HG03342 (cell line): ENCODE results near the gene LGALS7.

Experiments used
- ATAC-seq: cut with Tn5 transposase; IDR thresholded peaks from one replicate; pipeline ENCODE4 v1.9.1; 2021; ENCODE audit warnings: mild to moderate bottlenecking, moderate library complexity; ENCODE audit not compliant: unreplicated experiment

The LGALS7 gene

DNA sequence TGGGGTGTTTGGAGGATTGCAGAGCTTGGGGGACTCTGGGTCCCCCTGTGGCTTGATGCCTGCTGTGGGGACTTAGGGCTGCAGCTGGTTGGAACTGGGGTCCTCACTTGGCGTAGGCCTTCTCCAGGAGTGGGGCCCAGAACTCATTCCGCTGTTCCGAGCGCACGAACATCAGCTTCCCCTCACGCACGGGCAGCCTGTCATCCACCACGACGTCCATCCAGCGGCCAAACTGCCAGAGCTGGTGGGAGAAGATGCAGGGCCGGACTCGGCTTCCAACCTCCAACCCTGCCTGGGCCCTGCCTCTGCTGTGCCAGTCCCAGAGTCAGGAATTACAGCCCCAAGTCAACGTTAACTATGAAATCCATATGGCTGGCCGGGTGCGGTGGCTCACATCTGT lies 31.6 kb downstream of the LGALS7 start:
- no peak for ATAC-seq

DNA sequence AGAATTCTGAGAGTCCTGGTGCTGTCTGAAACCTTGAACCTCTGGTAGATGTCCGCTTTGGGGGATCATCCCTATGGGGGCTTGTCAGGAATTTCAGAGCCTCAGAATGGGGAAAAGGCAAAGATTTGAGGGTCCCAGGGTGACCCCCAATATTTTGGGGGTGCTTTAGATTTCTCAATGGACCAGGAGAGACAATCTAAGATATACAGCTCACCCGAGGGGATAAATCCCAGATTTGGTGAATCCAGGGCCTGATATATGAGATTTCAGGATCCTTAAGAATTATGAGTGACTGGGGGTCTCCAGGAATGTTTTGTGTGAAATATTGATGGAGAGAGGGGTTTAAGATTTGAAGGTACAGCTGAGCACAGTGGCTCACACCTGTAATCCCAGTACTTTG lies 32.4 kb downstream of the LGALS7 start:
- no peak for ATAC-seq

DNA sequence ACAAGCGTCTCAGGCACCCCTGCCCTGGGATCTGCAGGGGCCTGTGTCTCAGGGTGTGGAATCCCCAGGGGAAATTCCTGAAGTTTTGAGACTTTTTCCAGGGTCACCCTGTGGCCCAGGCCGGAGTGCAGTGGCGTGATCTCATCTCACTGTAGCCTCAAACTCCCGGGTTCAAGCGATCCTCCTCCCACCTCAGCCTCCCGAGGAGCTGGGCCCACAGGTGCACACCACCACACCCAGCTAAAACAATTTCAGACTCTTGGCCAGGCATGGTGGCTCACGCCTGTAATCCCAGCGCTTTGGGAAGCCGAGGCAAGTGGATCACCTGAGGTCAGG lies 33.1 kb downstream of the LGALS7 start:
- ATAC-seq = no peak

DNA sequence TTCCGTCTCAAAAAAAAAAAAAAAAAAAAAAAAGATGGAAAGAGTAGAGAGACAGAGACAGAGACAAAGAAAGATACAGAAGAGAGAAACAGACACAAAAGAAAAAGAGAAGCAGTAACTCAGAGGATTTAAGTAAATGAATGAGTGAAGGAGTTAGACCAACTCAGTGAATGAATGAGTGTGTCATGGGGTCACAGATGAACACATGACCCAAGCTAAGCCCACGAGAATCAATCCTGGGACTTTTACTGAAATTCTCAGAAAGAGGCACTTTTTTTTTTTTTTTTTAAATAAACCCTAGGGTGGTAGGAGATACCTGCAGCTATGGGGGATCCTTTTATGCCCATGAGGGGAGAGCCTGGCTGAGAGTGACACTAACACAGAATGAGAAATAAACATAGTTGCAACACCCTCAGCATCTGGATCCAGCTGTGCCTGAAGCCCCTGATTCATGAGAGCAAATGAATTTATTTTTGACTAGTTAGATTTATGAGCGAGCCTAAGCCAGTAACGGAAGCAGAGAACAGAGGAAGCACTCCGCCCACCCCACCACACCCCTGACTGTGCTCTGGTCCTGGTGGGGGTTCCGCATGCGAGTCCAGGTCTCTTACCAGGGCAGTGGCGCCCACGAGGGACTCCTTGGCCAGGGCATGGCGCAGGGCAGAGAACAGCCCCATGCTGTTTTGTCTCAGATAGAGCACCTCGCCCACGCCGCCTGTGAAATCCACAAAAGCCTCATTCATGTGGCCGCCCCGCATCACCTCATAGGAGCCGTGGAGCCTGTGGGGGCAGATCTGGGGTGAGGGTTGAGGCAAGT lies 33.7 kb downstream of the LGALS7 start:
- ATAC-seq = no peak

DNA sequence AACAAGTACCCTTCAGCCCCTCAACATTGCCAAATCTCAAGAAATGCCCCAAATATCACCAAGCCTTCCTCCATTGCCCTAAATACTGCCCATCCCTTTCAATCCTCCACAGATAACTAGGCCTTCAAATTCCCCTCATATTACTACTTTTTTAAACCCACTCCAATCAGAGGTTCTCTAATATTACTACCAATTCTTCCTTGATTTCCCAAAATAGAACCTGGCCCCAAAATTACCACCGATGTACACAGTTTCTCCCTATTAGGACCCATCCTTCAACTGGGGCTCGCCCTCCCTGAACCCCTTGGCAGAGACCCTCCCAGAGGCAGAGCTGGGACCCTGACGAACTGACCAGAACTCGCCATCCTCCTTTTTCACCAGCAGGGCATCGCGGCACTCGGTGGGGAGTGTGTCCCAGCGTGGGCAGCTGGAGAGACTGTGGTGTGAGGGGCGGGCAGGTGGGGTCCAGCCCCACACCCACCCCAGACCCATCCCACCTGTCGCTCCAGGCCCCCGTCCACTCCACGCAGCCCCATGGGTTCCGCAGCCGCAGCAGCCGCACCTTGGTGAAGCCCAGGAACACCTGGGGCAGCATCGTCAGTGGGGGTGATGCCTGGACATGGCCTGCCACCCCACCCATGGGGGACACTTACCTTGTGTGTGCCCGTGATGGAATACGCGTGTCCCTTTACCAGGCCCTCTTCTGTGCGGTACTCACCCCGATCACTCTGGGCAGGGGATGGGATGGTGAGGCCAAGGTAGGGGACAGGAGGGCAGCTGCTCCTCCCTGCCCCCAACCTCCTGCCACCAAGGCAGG lies 35.2 kb downstream of the LGALS7 start:
- no peak for ATAC-seq

DNA sequence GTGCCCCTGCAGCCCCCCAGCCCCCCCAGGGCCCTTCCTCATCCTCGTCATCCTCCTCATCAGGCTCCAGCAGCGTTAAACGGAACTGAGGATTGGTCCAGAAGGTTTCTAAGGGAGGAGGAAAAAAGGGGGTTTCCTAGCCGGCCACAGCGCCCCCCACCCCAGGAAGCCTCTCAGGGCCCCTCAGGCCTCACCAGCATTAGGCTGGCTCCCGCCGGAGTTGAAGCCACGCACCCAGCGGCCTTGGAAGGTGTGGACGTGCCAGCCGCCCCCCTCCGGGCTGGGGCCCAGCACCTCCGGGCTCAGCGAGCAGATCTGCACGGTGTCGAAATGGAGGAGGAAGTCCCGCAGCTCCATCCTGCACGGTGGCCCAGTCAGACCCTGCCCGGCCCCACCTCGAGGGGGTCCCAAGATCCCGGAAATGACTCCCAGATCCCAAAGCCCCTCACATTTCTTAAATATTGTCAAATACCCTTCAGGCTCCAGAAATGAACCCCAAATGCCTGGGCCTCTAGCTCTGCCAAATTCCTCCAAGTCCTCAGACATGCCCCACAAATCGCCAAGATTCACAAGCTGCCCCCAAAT lies 35.9 kb downstream of the LGALS7 start:
- no peak for ATAC-seq

DNA sequence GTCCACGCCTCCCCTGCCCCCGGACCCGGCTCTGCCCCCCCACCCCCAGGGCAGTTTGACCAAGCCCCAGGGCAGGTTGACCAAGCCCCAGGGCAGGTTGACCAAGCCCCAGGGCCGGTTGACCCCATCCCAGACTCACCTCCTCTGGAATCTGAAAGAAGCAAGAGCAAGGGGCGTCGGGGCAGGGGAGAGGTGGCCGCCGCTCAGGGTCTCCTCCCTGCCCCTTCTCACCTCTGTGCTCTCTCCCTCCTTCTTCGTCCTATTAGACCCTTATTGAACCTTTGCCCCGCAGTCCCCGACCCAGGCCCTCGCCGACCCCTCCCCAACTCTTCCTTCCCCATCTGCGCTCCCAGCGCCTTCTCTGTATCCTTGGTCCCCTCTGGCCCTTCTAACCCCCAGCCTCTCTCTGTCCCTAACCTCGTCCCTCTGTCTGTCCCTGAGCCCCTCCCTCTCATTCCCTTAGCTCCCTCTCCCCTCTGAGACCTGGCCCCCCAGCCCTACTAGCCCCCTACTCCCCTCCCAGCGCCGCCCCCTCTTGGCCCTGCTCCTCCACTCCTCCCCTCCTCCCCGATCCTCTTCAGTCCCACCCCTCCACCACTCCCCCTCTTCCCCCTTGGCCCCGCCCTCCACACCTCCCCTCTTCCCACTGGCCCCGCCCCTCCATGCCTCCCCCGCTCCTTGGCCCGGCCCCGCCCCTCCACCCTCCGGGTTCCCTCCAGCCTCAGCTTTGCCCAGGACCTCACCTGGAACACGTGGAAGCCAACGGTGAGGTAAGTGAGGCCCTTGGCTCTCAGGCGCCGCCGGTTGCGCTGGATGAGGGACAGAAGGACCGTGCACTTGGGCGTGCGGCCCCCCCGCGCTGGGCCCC lies 36.7 kb downstream of the LGALS7 start:
- no peak for ATAC-seq

DNA sequence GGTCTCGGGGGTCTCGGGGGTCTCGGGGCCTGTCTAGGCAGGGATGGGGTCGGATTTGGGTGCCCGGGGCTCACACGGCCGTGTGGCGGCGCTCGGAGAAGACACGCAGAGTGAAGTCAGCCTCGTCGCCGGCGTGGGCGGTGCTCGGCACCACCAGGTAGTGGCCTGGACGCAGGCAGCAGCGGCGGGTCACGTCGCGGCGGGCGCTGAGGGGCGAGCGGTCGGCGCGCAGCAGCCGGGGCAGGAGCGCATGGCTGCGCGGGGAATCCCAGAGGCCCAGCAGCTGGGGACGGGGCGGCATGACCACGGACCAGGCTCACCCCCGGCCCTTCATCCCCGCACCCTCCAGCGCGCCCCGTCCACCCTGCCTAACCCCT lies 37.3 kb downstream of the LGALS7 start:
- no peak for ATAC-seq

DNA sequence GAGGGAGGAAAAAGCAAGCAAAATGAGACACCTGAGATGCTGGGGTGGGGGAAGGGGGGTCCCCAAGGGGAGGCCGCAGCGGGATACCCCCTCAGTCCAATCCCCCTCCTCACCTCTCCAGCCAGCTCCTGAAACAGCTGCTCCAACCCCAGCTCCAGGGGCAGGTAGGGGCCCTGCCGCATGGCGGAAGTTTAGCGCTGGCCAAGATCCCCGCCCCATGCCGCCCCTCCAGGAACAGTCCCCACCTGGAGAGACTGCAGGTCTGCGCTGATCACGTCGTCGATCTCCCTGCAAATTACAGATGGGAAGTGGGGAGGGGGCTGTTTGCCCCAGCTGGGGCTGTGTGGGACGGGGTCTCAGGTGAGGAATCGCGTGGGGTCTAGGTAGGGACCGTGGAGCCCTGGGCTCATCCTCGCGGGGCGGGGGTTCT lies 38.0 kb downstream of the LGALS7 start:
- no peak for ATAC-seq

DNA sequence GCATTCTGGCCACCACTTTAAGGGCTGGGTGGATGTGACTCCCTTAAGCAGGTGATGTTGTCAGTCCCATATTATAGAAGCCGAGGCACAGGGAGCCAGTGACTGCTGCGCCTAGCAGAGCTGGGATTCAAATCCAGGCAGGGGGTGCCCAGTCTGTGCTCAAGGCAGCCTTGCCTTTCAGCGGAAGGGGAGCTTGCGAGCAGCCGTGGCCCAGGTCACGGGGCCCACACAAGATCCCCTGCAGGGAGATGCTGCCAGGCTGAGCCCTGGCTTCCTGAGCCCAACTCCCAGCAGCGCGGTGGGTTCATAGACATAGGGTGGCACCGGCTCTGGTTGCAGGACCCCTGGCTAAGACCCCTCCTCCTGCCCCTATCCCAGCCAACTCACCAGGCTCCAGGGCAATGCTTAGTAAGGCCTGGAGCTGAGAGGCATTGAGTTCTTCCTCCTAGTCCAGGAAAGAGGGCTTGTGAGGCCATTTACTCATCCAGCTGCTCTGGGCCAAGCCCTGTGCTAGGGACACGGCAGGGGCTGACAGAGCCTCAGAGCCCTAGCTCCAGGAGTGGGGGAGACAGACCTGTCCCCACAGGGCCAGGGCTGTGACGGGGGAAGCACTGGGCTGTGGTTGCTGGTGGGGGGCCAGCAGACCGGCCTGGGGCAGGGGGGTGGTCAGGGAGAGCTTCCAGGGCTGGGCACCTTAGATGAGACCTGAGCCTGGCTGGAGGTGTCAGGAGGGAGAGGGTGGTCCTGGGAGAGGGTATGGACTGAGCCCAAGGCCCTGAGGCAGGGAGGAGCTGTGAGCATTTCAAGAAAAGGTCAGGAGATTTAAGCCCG lies 38.7 kb downstream of the LGALS7 start:
- ATAC-seq = peak; percentile 32

DNA sequence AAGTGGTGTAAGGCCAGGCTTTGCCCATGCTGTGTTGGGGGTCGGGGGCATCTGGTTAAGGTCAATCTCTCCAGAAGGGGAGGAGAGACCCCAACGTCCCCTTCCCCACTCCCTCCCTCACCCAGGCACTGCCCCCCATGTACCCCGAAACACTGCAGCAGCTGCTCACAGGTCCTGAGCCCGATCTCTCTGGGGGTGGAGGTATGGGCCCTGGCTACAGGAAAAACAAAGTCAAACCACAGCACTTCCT lies 39.2 kb downstream of the LGALS7 start:
- ATAC-seq = no peak

DNA sequence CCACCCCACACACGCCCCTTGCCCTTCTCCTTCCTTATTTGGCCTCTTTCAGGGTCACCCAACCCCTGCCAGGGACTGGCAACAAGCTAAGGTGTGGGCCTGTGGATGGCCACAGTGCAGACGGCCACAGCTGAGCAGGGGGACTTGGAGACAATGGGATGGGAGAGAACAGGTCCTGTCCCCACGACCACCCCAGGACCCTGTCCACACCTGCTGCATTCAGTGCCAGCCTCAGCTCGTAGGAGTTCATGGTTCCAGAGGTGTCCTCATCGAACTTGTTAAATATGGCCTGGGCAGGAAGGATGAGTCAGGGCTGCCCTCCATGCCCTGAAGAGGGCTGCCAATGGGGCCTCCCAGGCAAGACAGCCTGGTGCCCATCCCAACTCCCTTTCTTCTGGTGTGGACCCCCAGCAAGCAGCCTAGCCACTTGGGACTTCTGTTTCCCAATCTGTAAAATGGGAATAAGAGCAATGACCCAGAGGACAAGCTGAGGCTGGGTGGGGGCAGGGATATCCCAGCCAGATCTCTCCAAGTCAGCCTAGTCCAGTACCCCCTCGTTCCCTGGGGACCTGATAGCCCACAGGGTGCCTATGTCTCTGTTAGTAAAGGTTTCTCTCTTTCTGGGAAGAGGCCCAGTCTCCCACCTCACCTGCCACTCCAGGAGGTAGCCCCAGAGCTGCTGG lies 39.7 kb downstream of the LGALS7 start:
- no peak for ATAC-seq

DNA sequence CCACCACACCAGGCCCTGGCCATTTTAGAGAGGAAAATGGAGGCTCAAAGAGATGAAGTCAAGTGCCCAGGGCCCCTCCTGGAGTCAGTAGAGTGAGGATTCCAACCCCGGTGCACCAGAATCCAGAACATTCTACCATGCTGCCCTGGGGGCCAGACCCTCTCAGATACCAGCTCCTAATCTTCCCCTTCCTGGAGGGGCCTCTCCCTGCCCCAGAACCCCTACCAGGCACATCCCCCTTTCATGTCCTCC lies 40.1 kb downstream of the LGALS7 start:
- ATAC-seq = no peak

DNA sequence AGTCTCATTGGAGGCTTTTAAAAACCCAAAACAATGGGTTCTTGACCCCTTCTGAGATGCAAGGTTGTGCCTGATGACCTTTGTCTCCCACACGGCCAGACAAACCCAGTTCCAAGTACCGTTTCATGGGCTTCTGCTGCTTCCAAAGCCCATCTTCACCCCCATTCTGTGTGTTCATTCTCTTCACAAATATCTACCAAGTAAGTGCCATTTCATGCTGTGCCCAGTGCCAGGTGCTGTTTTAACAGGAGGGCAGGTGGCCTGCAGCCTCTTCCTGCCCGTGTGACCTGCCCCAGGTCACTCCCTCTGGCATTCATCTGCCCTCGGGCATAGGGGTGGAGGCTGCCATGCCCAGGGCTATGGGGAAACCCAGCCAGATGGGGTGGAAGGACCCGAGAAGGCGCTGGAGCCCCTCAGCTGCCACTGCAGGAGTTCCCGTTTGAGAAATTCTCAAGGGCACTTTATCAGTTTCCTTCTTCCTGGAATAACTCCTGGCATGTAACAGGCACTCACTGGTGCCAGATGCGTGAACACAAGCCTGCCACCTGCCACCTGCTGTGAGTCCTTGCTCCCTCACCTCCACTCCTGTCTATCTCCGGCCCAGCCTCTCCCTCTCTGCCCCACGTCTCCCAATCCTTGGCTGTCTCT lies 41.5 kb downstream of the LGALS7 start:
- no peak for ATAC-seq

DNA sequence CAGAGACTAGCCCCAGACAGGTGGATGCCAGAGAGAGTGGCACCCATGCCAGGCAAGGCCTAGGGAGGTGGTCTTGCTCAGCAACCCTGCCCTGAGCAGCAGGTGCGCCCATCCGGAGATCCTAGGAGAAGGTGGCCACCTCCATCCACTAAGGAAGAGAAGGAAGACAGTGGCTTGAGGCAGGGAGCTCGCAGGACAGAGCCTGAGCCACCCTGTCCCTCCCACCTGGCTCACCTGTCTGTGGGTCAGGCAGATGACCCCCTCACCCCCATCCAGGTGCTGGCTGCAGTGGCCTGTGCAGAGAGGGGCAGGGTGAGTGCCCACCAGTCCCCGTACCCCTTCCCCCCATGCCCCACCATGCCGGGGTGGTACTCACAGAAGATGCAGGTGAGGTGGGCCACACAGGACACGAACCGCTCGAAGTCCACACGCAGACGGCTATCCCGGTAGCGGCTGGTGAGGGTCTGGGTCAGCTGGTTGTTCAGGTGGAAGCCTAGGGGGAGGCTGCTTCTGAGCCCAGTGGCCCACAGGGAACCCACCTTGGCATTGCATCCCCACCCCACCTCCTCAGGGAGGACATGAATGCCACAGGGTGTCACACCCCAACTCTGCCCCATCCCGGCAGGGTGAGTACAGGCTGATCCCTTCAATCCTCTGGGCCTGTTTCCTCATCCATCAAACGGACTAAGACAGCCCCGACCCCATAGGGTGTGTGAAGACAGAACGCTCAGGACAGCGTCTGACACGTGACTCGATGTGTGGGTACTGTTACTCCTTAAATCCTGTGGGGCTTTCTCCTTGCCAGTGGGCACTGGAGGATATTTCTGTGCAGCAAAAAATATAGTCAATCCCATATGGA lies 42.4 kb downstream of the LGALS7 start:
- no peak for ATAC-seq

DNA sequence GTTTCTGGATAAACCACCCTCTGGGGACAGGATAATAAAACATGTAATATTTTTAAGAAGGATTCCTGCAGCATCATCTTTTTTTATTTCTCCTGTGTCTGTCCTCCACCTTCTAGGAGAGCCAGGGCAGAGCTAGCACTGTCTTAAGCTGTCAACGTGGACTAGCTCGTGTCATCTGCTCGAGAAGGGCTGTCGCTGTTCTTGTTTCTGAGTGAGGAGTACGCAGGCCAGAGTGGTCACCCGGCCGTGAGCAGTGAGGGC lies 42.9 kb downstream of the LGALS7 start:
- no peak for ATAC-seq

DNA sequence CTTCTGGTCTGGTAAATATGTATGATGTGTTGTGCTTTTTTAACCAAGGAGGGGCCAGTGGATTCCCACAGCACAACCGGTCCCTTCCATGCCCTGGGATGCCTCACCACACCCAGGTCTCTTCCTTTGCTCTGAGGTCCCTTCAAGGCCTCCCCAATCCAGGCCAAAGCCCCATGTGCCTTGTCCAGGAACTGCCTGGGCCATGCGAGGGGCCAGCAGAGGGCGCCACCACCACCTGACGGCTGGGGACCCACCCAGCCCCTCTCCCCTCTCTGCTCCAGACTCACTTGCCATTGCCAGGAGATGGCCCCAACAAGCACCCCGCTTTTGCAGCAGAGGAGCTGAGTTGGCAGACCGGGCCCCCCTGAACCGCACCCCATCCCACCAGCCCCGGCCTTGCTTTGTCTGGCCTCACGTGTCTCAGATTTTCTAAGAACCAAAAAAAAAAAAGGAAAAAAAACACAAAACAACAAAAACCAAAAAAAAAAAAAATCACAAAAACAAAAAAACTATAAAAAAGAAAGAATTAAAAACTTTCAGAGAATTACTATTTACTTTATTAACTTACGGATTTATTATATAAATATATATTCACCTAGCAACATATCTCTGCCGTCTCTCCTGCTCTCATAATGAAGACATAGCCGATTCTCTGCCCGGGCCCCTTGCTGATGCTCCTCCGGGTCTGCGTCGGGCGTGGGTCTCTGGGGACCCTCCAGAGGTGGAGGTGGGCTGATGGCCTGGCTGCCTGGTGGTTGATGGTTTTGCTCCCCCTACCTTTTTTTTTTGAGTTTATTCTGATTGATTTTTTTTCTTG lies 43.5 kb downstream of the LGALS7 start:
- no peak for ATAC-seq
